Suprapubic skin (tissue), 4 donors: ENCODE measurements around the gene PTPRN2.

Experiments
- EP300 ChIP-seq: sonication (generic); formaldehyde crosslinking; IDR thresholded peaks from one replicate; pipeline ENCODE4 v1.6.1; 2017; ENCODE audit warnings: antibody characterized with exemption
- POLR2AphosphoS5 ChIP-seq, 3 donors: sonication (generic); formaldehyde crosslinking; IDR thresholded peaks; one replicate each; pipeline ENCODE4 v1.6.1; 2017; ENCODE audit warnings: antibody characterized with exemption in 3 of 3
- TF ChIP-seq, protein P1 (sequence below), 2 donors: fragments of 200-600 bp in 1 of 2; fragments of 450-650 bp in 1 of 2; sonication (generic) in 1 of 2; IDR thresholded peaks; one replicate each; pipeline ENCODE4 v1.5.1; 2016 to 2019; ENCODE audit warnings: antibody characterized with exemption in 2 of 2, mild to moderate bottlenecking in 1 of 2, moderate library complexity in 1 of 2

DNA sequence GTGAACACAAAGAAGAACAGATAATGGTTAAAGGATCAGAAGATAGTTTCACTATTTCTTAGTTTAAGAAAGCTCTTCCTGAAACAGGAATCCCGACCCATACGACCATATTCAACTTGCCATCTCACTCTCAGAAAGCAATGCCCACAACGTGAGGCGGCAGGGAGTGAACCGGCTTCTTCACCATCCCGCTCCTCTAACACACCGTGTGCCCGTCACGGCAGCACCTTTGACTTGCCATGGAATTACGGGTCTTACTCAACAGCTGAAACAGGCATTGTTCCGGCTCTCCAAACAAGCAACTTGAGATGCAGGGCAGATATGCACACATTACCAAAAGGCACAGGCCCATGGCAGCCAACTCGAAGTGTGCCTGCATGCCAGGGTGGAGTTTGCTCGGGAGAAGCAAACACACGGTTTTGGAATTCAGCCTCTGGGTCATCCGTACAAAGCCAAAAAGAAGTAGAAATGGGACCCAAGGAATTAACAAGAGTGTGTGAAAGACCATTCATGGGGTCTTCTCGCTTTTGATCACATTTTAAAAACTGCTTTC lies 957.2 kb downstream of the PTPRN2 start:
- TF ChIP-seq POLR2AphosphoS5 (IDR thresholded peaks at IDR 0.05) (no peak), EP300 (no peak)
- TF ChIP-seq, protein P1, sequence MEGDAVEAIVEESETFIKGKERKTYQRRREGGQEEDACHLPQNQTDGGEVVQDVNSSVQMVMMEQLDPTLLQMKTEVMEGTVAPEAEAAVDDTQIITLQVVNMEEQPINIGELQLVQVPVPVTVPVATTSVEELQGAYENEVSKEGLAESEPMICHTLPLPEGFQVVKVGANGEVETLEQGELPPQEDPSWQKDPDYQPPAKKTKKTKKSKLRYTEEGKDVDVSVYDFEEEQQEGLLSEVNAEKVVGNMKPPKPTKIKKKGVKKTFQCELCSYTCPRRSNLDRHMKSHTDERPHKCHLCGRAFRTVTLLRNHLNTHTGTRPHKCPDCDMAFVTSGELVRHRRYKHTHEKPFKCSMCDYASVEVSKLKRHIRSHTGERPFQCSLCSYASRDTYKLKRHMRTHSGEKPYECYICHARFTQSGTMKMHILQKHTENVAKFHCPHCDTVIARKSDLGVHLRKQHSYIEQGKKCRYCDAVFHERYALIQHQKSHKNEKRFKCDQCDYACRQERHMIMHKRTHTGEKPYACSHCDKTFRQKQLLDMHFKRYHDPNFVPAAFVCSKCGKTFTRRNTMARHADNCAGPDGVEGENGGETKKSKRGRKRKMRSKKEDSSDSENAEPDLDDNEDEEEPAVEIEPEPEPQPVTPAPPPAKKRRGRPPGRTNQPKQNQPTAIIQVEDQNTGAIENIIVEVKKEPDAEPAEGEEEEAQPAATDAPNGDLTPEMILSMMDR (IDR thresholded peaks at IDR 0.05) = no peak
